ENCODE data around the gene NCOA5.

The NCOA5 gene

GRCh38 chr20:46123482-46124245 is 33.9 kb upstream of the NCOA5 start:
- no peak for TF ChIP-seq CTCF (IDR thresholded peaks at IDR 0.05)

- TF ChIP-seq CTCF (IDR thresholded peaks at IDR 0.05), result no peak
These were observed 33.0 kb upstream of the NCOA5 start for GRCh38 chr20:46122516-46123481.

GRCh38 chr20:46122071-46122470 is 32.3 kb upstream of the NCOA5 start:
- no peak for TF ChIP-seq CTCF (IDR thresholded peaks at IDR 0.05)

GRCh38 chr20:46121184-46121930 is 31.6 kb upstream of the NCOA5 start:
- no peak for TF ChIP-seq CTCF (IDR thresholded peaks at IDR 0.05)

GRCh38 chr20:46120136-46120535 is 30.4 kb upstream of the NCOA5 start:
- no peak for TF ChIP-seq CTCF (IDR thresholded peaks at IDR 0.05)

GRCh38 chr20:46119547-46119946 is 29.8 kb upstream of the NCOA5 start:
- no peak for TF ChIP-seq CTCF (IDR thresholded peaks at IDR 0.05)

GRCh38 chr20:46119028-46119546 is 29.3 kb upstream of the NCOA5 start:
- TF ChIP-seq CTCF (IDR thresholded peaks at IDR 0.05), result no peak
